GM19324 (cell line): ENCODE data around the gene CDK14.
"Not testable (repeated sequence)": the region's sequence is repeated elsewhere in the genome, so short reads cannot be mapped to it uniquely, and the experiment has no call there.

Source experiments
- ATAC-seq: cut with Tn5 transposase; IDR thresholded peaks from one replicate; pipeline ENCODE4 v1.9.1; 2021; ENCODE audit warnings: mild to moderate bottlenecking, moderate library complexity; ENCODE audit not compliant: unreplicated experiment, low FRiP score

The CDK14 gene

GRCh38 chr7:90629297-90629918, 33.3 kb downstream of the CDK14 start:
- ATAC-seq = no peak

DNA sequence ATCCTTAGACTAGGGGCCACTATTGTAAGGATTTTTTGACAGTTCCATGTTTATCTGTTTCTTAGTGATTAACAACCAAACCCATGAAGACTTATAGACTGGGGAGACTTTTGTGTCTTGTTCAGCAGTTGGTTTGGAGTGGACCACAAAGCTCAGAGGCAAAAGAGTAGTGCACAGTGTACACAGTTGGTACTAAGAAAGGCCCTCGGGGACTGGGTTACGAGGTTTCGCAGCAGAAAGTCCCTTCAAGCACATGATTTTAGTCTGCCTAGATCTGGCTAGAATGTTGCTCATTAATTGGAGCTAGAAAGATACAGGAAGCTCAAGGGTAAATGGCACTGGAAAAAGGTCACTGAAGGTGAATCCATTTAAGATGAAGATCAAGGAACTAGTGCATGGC, 35.4 kb downstream of the CDK14 start:
- no peak for ATAC-seq

DNA sequence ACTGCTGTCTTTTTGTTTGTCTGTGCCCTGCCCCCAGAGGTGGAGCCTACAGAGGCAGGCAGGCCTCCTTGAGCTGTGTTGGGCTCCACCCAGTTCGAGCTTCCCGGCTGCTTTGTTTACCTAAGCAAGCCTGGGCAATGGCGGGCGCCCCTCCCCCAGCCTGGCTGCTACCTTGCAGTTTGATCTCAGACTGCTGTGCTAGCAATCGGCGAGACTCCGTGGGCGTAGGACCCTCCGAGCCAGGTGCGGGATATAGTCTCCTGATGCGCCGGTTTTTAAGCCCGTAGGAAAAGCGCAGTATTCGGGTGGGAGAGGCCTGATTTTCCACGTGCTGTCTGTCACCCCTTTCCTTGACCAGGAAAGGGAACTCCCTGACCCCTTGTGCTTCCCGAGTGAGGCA, 43.6 kb downstream of the CDK14 start:
- not testable (repeated sequence) for ATAC-seq

DNA sequence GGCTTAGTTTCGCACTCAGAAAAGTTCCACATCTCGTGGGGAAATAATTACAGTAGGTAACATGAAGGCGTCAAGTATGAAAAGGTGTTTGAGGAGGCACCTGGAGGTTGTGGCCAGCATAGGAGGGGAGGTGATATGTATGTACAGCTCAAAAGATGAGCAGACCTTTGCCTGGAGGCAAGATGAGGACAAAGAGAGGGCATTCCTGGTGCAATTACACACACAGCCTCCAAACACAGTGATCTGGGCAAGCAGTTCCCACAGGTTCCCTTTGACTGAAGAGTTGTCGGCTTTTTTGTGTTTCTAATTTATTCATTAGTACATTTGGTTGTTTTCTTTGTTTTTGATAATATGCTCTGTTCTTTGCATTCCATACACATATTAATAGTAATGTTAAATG, 46.9 kb downstream of the CDK14 start:
- no peak for ATAC-seq

- no peak for ATAC-seq
These were observed 49.7 kb downstream of the CDK14 start for GRCh38 chr7:90645784-90646183.

- no peak for ATAC-seq
These were observed 52.0 kb downstream of the CDK14 start for GRCh38 chr7:90648107-90648506.

- no peak for ATAC-seq
These were observed 52.7 kb downstream of the CDK14 start for GRCh38 chr7:90648834-90649233.

DNA sequence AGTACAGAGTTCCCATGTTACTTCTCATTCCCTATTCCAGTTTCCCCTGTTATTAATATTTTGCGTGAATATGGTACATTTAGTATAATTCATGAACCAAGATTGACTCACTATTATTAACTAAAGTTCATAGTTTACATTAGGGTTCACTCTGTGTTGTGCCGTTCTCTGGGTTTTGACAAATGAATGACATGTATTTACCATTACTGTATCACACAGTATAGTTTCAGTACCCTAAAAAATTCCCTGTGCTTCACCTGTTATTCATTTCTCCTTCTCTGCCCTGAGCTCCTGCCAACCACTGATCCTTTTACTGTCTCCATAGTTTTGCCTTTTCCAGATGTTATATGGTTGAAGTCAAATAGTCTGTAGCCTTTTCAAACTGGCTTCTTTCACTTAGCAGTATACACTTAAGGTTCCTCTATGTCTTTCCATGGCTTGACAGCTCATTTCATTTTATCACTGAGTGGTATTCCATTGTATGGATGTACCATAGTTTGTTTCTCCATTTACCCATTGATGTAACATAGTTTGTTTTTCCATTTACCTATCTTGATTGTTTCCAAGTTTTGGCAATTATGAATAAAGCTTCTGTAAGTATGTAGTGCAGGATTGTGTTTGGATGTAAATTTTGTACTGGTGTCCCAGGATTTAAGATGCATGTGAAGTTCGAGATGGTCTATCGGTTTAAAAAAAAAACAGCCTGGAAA, 58.8 kb downstream of the CDK14 start:
- ATAC-seq = no peak

GRCh38 chr7:90655566-90655965, 59.4 kb downstream of the CDK14 start:
- ATAC-seq = no peak

- no peak for ATAC-seq
These were observed 61.4 kb downstream of the CDK14 start for GRCh38 chr7:90657481-90657880.

GRCh38 chr7:90660100-90660499, 64.0 kb downstream of the CDK14 start:
- no peak for ATAC-seq

DNA sequence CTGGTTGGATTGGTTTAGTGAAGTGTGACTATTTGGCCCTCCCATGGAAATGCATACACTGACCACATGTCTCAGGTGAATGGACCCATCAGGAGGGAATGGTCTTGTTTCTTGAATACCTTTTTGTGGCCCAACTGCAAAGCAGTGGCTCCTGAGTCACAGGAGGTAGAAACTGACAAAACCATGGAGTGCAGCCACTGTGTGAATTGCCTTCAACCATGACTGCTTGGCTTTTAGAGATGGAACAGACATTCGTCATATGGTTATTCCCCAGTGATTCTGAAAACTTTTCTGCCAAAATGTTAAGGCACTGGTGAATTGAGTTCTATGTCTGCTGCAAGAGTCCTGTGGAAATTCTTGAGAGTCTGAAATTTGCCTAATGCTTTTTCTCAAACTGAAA, 64.7 kb downstream of the CDK14 start:
- no peak for ATAC-seq

GRCh38 chr7:90661290-90662151, 65.4 kb downstream of the CDK14 start:
- ATAC-seq = no peak

DNA sequence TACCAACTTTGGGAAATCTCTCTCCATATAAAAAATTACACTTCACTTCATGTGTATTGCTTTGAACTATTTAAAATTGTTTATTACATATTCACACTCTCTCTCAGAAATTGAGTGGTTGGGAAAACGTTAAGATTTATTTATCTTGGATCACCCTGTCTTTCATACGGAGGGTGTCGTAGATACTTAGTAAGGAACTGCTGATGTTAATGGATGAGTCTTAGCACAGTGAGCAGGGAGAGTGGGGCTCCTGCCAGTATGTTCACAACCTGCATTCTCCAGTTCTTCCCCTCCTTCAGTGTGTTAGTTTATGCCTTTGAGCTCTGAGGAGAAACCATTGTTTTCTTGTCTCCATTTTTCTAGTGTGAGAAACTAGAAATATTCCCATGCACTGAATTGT, 67.1 kb downstream of the CDK14 start:
- no peak for ATAC-seq

GRCh38 chr7:90666186-90666585, 70.1 kb downstream of the CDK14 start:
- no peak for ATAC-seq

GRCh38 chr7:90668992-90669391, 72.9 kb downstream of the CDK14 start:
- no peak for ATAC-seq

DNA sequence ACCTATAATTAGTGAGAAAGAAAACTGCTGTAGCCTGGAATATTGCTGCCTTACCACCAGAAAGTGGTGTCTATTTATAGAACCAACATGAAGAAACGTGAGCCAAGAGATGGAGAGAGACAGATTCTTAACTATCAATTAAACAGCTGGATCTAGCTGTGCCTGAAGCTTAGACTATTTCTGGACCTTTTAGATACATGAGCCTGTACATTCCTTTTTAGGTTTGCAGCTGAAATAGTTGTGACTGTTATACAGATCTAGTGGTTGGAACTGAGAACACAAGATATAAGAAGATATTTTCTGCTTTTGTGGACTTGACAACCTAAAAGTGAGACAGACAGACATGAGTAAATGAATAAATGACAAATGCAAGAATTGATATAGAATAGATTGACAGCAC, 73.4 kb downstream of the CDK14 start:
- no peak for ATAC-seq

DNA sequence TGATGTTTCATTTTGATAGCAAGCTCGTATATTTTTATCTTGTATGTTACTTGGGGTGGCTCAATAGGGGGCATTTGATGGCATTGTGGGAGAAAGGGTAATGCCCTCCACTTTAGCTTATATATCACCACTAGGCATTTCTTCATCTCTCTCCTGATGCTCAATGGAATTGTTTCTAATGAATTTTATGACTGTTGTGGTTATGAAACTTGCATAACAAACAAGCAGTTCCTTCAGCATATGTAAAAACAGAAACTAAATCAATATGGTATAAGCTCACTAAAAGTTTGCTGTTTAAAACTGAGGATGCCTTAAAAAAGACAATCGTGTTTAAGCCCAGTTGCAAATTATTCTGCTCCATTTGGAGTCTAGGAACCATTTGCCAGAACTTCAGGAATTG, 75.5 kb downstream of the CDK14 start:
- no peak for ATAC-seq

DNA sequence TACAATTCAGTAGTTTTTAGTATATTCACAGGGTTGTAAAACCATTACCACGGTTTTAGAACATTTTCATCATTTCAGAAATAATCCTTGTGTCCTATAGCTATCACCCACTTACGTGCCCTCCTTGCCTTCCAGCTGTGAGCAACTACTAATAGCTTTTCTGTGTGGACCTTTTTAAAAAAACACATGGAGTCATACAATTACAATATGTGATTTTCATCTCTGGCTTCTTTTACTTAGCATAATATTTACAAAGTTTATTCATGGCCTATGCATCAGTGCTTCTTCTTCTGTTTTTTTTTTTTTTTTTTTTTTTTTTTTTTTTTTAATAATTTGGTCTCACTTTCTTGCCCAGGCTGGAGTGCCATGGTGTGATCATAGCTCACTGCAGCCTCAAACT, 76.1 kb downstream of the CDK14 start:
- ATAC-seq = no peak

DNA sequence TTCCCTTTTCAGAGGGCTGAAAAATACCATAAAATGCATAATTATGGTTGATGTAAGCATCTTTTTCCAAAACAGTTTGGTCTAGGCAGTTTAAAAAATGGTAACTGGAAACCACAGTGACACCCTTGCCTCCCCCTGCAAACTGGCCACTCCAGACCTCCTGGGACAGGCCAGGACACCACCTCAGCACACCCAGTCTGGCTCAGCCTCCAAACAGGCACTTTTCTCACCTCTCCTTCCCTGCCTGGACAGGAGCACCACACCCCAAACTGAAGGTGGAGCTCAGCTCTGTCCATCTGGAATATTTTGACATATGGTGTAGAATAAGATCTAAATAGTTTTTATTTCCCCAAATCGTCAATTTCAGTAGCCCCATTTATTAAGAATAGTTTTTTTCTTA, 78.5 kb downstream of the CDK14 start:
- no peak for ATAC-seq

- ATAC-seq = no peak
These were observed 79.9 kb downstream of the CDK14 start for GRCh38 chr7:90675982-90676381.
